ENCODE data around the gene UGT3A1. TPM values are rescaled to one million over a fixed set of nuclear protein-coding genes. Genes with fewer than 3 reads are reported as not detected.
"Not testable (repeated sequence)": the region's sequence is repeated elsewhere in the genome, so short reads cannot be mapped to it uniquely, and the experiment has no call there.

Gene UGT3A1, protein sequence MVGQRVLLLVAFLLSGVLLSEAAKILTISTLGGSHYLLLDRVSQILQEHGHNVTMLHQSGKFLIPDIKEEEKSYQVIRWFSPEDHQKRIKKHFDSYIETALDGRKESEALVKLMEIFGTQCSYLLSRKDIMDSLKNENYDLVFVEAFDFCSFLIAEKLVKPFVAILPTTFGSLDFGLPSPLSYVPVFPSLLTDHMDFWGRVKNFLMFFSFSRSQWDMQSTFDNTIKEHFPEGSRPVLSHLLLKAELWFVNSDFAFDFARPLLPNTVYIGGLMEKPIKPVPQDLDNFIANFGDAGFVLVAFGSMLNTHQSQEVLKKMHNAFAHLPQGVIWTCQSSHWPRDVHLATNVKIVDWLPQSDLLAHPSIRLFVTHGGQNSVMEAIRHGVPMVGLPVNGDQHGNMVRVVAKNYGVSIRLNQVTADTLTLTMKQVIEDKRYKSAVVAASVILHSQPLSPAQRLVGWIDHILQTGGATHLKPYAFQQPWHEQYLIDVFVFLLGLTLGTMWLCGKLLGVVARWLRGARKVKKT
- not detected in 2 replicates for total RNA-seq (2012; rRNA removed)

DNA sequence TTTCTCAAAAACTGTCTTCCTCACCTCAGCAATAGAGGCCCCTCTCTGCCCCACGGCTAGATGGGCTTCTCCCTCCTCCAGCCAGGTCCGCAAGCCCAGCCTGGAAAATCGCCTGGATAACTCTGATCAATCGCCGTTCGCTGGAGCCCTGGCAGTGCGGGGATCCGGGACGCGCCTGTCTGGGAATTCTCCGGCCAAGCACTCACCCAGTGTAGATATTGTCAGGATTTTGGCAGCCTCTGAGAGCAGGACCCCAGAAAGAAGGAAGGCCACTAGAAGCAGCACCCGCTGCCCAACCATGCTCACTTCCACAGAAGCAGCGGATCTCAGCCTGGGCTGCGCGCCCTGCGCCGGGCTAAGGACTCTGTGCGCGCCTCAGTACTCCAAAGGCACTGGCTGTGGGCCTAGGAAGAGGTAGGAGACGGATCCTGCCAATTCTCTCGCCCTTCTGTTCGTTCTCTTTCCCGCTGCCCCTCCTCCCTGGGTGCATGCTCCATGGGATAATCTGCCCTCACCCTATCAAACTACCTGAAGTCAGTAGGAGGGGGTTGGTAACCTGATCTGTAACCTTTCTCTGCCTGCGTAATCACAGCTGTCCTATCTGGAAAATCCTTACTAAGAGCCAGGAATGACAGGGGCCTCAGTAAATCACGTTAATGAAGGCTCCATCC, at the start of gene UGT3A1:
Gene UGT3A1, minus strand, starts transcription at position 450 of the 671 bp plus-strand sequence. Its CDS starts 150 bp downstream, at position 300.
- no peaks in the 10 kb centered on the region for H3K36me3 ChIP-seq (ENCODE audit: insufficient read depth, low read length)
- peaks cover 20% of the 10 kb centered on the region for H3K27me3 ChIP-seq (ENCODE audit: control insufficient read depth, insufficient read depth, low read length)
- H3K9me3 ChIP-seq (replicated peaks; ENCODE audit: low read length): no peaks in the 10 kb centered on the region
- H3K4me3 ChIP-seq (ENCODE audit: low read length): no peak within 1 kb of the TSS
- H3K9ac ChIP-seq (ENCODE audit: low read depth, low read length): no peak within 1 kb of the TSS
- H3K4me1 ChIP-seq (ENCODE audit: control insufficient read depth, insufficient read depth, low read length): no peaks in the 10 kb centered on the region
- H3K4me2 ChIP-seq (ENCODE audit: low read length): no peak within 1 kb of the TSS

- no peak overlapping the region for H3K9ac ChIP-seq (ENCODE audit: low read depth, low read length)
- no peak overlapping the region for H3K4me3 ChIP-seq (ENCODE audit: low read length)
Measured at GRCh38 chr5:36035696-36036095, 44.5 kb upstream of the UGT3A1 start.

GRCh38 chr5:36034536-36035134, 43.4 kb upstream of the UGT3A1 start:
- H3K36me3 ChIP-seq (ENCODE audit: insufficient read depth, low read length); H3K4me2 ChIP-seq (ENCODE audit: low read length); H3K9ac ChIP-seq (ENCODE audit: low read depth, low read length); H3K9me3 ChIP-seq (replicated peaks; ENCODE audit: low read length); H3K4me1 ChIP-seq (ENCODE audit: control insufficient read depth, insufficient read depth, low read length); H3K27me3 ChIP-seq (ENCODE audit: control insufficient read depth, insufficient read depth, low read length); H3K4me3 ChIP-seq (ENCODE audit: low read length): not testable (repeated sequence)

More at GRCh38 chr5:36035696-36036095, 44.5 kb upstream of the UGT3A1 start:
- Histone ChIP-seq H3K36me3 (ENCODE audit: insufficient read depth, low read length) (no peaks in the 10 kb centered on the region), H3K27me3 (ENCODE audit: control insufficient read depth, insufficient read depth, low read length) (no peaks in the 10 kb centered on the region), H3K9me3 (replicated peaks; ENCODE audit: low read length) (no peaks in the 10 kb centered on the region), H3K4me1 (ENCODE audit: control insufficient read depth, insufficient read depth, low read length) (no peaks in the 10 kb centered on the region), H3K4me2 (ENCODE audit: low read length) (no peak overlapping the region)

- H3K27me3 ChIP-seq (ENCODE audit: control insufficient read depth, insufficient read depth, low read length): no peaks in the 10 kb centered on the region
- H3K4me2 ChIP-seq (ENCODE audit: low read length): no peak overlapping the region
- no peaks in the 10 kb centered on the region for H3K36me3 ChIP-seq (ENCODE audit: insufficient read depth, low read length)
- H3K4me1 ChIP-seq (ENCODE audit: control insufficient read depth, insufficient read depth, low read length): no peaks in the 10 kb centered on the region
- H3K4me3 ChIP-seq (ENCODE audit: low read length): no peak overlapping the region
- no peak overlapping the region for H3K9ac ChIP-seq (ENCODE audit: low read depth, low read length)
- H3K9me3 ChIP-seq (replicated peaks; ENCODE audit: low read length): no peaks in the 10 kb centered on the region
Measured at GRCh38 chr5:36033486-36033885, 42.3 kb upstream of the UGT3A1 start.

DNA sequence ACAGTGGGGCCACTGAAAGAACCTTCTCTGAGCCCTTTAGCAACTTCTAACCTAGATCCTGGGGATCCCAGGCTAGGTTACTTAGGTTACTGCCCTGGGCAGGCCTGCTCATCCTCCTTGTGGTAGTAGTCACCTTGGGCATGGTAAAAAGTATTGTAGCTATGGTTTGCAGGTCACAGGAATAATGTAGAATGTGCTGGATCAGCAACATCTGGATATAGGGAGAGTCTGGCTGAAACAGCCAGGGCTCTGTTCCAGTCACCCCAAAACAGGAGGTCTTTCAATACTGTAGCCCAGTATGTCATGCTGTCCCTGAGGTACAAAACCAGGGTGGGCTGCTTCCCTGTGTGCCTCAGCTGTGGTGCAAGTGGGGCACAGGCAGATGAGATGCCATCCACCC, 41.9 kb upstream of the UGT3A1 start:
- no peak overlapping the region for H3K4me3 ChIP-seq (ENCODE audit: low read length)
- no peaks in the 10 kb centered on the region for H3K9me3 ChIP-seq (replicated peaks; ENCODE audit: low read length)
- no peaks in the 10 kb centered on the region for H3K4me1 ChIP-seq (ENCODE audit: control insufficient read depth, insufficient read depth, low read length)
- H3K36me3 ChIP-seq (ENCODE audit: insufficient read depth, low read length): no peaks in the 10 kb centered on the region
- no peak overlapping the region for H3K4me2 ChIP-seq (ENCODE audit: low read length)
- H3K27me3 ChIP-seq (ENCODE audit: control insufficient read depth, insufficient read depth, low read length): no peaks in the 10 kb centered on the region
- H3K9ac ChIP-seq (ENCODE audit: low read depth, low read length): no peak overlapping the region

GRCh38 chr5:36031223-36031622, 40.0 kb upstream of the UGT3A1 start:
- no peaks in the 10 kb centered on the region for H3K4me1 ChIP-seq (ENCODE audit: control insufficient read depth, insufficient read depth, low read length)
- H3K4me3 ChIP-seq (ENCODE audit: low read length): no peak overlapping the region
- no peaks in the 10 kb centered on the region for H3K27me3 ChIP-seq (ENCODE audit: control insufficient read depth, insufficient read depth, low read length)
- no peak overlapping the region for H3K4me2 ChIP-seq (ENCODE audit: low read length)
- no peaks in the 10 kb centered on the region for H3K36me3 ChIP-seq (ENCODE audit: insufficient read depth, low read length)
- no peaks in the 10 kb centered on the region for H3K9me3 ChIP-seq (replicated peaks; ENCODE audit: low read length)
- no peak overlapping the region for H3K9ac ChIP-seq (ENCODE audit: low read depth, low read length)

DNA sequence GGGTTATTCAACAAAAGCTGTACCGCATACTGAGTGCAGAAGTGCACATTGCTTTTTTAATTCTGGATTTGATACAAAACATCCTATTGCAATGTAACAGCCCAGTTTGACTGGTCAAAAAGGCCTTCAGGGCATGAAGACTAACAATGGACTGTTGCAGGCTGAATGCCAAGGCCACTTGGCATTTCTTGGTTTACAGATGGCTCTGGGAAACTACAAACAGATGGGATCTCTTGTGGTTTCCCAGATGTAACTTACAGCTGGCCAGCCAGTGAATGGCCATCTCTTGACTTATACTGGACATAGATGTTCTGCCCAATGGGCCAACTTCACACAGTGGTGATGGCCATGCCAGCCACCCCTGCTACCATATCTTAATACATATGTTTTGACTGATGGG, 38.7 kb upstream of the UGT3A1 start:
- Histone ChIP-seq H3K27me3 (ENCODE audit: control insufficient read depth, insufficient read depth, low read length) (no peaks in the 10 kb centered on the region), H3K4me3 (ENCODE audit: low read length) (no peak overlapping the region), H3K36me3 (ENCODE audit: insufficient read depth, low read length) (no peaks in the 10 kb centered on the region), H3K9me3 (replicated peaks; ENCODE audit: low read length) (no peaks in the 10 kb centered on the region), H3K4me1 (ENCODE audit: control insufficient read depth, insufficient read depth, low read length) (no peaks in the 10 kb centered on the region), H3K4me2 (ENCODE audit: low read length) (no peak overlapping the region), H3K9ac (ENCODE audit: low read depth, low read length) (no peak overlapping the region)

DNA sequence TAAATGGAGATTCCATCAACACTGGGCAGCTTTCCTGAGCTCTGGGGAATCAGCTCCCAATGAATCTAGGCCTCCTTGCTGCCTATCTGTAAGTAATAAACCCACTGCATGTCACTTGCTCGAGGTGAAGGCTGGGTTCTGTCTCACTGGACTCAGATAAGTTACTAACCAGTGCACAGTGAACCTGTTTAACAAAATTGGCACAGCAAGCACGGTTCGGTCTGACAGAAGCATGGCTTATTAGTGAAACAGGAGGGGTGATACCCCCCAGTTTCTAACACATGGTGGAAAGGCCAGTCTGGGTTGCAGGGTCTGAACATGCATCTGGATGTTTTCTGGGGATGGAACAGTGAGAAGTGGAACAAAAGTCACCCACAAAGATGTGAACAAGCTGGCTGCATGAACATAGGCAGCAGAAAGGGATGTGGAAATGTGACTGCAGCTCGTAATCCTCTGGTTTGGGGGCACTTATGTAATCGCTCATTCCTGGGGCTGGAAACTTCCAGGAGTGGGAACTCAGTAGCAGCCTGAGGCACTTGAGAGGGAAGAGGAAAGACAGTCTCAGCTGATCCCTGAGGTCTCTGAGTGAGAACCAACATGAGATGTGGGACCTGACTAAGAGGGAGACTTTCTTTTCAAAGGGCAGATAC, 37.8 kb upstream of the UGT3A1 start:
- H3K4me1 ChIP-seq (ENCODE audit: control insufficient read depth, insufficient read depth, low read length): no peaks in the 10 kb centered on the region
- no peak overlapping the region for H3K4me3 ChIP-seq (ENCODE audit: low read length)
- H3K36me3 ChIP-seq (ENCODE audit: insufficient read depth, low read length): no peaks in the 10 kb centered on the region
- H3K27me3 ChIP-seq (ENCODE audit: control insufficient read depth, insufficient read depth, low read length): no peaks in the 10 kb centered on the region
- no peak overlapping the region for H3K4me2 ChIP-seq (ENCODE audit: low read length)
- H3K9ac ChIP-seq (ENCODE audit: low read depth, low read length): no peak overlapping the region
- no peaks in the 10 kb centered on the region for H3K9me3 ChIP-seq (replicated peaks; ENCODE audit: low read length)

- no peak overlapping the region for H3K9ac ChIP-seq (ENCODE audit: low read depth, low read length)
- H3K9me3 ChIP-seq (replicated peaks; ENCODE audit: low read length): no peaks in the 10 kb centered on the region
- H3K27me3 ChIP-seq (ENCODE audit: control insufficient read depth, insufficient read depth, low read length): no peaks in the 10 kb centered on the region
- H3K36me3 ChIP-seq (ENCODE audit: insufficient read depth, low read length): no peaks in the 10 kb centered on the region
- no peak overlapping the region for H3K4me2 ChIP-seq (ENCODE audit: low read length)
- no peaks in the 10 kb centered on the region for H3K4me1 ChIP-seq (ENCODE audit: control insufficient read depth, insufficient read depth, low read length)
- H3K4me3 ChIP-seq (ENCODE audit: low read length): no peak overlapping the region
Measured at GRCh38 chr5:36027711-36028110, 36.5 kb upstream of the UGT3A1 start.

DNA sequence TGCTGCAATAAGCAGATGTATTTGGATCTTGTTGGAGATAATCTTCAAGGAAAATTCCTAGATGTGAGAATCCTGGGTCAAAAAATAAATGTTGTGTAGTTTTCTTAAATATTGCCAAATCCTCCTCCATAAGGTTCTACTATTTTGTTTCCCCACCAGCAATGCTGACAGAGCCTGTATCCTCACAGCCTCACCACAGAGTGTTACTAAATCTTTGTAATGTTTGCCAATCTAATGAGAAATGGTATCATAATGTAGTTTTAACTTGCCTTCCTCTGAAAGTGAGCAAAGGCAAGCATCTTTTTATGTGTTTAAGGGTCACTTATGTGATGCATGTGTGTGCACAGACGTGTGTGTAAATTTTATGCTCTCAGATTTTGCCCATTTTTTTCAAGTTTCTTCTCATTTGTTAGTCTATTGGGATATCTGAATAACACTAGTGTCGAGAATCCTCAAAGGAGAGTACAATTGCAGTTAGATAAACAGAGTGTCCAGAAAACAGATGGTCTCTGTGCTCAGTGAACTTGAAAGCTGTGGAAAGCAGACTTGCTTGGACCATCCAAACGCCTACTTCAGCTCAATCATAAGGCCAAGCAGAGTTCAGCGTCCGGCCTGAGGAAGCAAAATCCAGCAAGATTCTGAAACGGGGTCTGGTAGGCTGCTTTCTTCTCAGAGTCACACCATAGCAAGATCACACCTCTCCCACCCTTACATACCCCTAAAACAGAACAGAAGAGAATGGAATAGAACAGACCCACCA, 35.7 kb upstream of the UGT3A1 start:
- no peaks in the 10 kb centered on the region for H3K36me3 ChIP-seq (ENCODE audit: insufficient read depth, low read length)
- no peaks in the 10 kb centered on the region for H3K27me3 ChIP-seq (ENCODE audit: control insufficient read depth, insufficient read depth, low read length)
- H3K4me3 ChIP-seq (ENCODE audit: low read length): no peak overlapping the region
- H3K9me3 ChIP-seq (replicated peaks; ENCODE audit: low read length): no peaks in the 10 kb centered on the region
- no peaks in the 10 kb centered on the region for H3K4me1 ChIP-seq (ENCODE audit: control insufficient read depth, insufficient read depth, low read length)
- no peak overlapping the region for H3K9ac ChIP-seq (ENCODE audit: low read depth, low read length)
- H3K4me2 ChIP-seq (ENCODE audit: low read length): no peak overlapping the region

- H3K36me3 ChIP-seq (ENCODE audit: insufficient read depth, low read length); H3K9me3 ChIP-seq (replicated peaks; ENCODE audit: low read length); H3K27me3 ChIP-seq (ENCODE audit: control insufficient read depth, insufficient read depth, low read length); H3K4me1 ChIP-seq (ENCODE audit: control insufficient read depth, insufficient read depth, low read length); H3K4me3 ChIP-seq (ENCODE audit: low read length); H3K4me2 ChIP-seq (ENCODE audit: low read length); H3K9ac ChIP-seq (ENCODE audit: low read depth, low read length): not testable (repeated sequence)
Measured at GRCh38 chr5:36022246-36022645, 31.1 kb upstream of the UGT3A1 start.

Measured in skeletal muscle satellite cell (primary cell).